ENCODE data around the gene TPD52L1.

GRCh38 chr6:125192610-125192930 lies 39.0 kb downstream of the TPD52L1 start:
- TF ChIP-seq, protein P1, sequence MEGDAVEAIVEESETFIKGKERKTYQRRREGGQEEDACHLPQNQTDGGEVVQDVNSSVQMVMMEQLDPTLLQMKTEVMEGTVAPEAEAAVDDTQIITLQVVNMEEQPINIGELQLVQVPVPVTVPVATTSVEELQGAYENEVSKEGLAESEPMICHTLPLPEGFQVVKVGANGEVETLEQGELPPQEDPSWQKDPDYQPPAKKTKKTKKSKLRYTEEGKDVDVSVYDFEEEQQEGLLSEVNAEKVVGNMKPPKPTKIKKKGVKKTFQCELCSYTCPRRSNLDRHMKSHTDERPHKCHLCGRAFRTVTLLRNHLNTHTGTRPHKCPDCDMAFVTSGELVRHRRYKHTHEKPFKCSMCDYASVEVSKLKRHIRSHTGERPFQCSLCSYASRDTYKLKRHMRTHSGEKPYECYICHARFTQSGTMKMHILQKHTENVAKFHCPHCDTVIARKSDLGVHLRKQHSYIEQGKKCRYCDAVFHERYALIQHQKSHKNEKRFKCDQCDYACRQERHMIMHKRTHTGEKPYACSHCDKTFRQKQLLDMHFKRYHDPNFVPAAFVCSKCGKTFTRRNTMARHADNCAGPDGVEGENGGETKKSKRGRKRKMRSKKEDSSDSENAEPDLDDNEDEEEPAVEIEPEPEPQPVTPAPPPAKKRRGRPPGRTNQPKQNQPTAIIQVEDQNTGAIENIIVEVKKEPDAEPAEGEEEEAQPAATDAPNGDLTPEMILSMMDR (IDR thresholded peaks at IDR 0.05 in 8 of 11, conservative IDR thresholded peaks at IDR 0.05 in 3 of 11) = peak in 2 of 11 experiments; percentile 5 to 16
- no peak for TF ChIP-seq POLR2A (IDR thresholded peaks at IDR 0.05)
